HEK293 (cell line): ENCODE results near the gene NDST1.

ENCODE experiments used
- ZFP3 ChIP-seq: fragments of 450-650 bp; formaldehyde crosslinking; IDR thresholded peaks from 2 replicates; pipeline ENCODE4 v1.5.1; 2016; ENCODE audit warnings: low read depth, missing biosample characterization, missing genetic modification characterization
- ZFP37 ChIP-seq: fragments of 450-650 bp; formaldehyde crosslinking; IDR thresholded peaks from 2 replicates; pipeline ENCODE4 v1.5.1; 2016; ENCODE audit warnings: missing biosample characterization, missing genetic modification characterization
- ZNF274 ChIP-seq, 2 experiments: fragments of 200-500 bp in 1 of 2; fragments of 450-650 bp in 1 of 2; sonication (Bioruptor generic) in 1 of 2; formaldehyde crosslinking in 1 of 2; IDR thresholded peaks; 2 replicates each; pipeline versions ENCODE4 v1.5.1 to v1.6.1; 2014 to 2016; ENCODE audit warnings: borderline replicate concordance in 1 of 2, inconsistent platforms in 1 of 2, low read length in 1 of 2, missing biosample characterization in 1 of 2, missing genetic modification characterization in 1 of 2
- ZNF311 ChIP-seq: fragments of 450-650 bp; formaldehyde crosslinking; IDR thresholded peaks from 2 replicates; pipeline ENCODE4 v1.5.1; 2017; ENCODE audit warnings: missing biosample characterization, missing genetic modification characterization, borderline replicate concordance
- TF ChIP-seq, protein P1 (sequence below): fragments of 450-650 bp; formaldehyde crosslinking; IDR thresholded peaks from 2 replicates; pipeline ENCODE4 v1.5.1; 2016; ENCODE audit warnings: missing biosample characterization, missing genetic modification characterization

- TF ChIP-seq, protein P1, sequence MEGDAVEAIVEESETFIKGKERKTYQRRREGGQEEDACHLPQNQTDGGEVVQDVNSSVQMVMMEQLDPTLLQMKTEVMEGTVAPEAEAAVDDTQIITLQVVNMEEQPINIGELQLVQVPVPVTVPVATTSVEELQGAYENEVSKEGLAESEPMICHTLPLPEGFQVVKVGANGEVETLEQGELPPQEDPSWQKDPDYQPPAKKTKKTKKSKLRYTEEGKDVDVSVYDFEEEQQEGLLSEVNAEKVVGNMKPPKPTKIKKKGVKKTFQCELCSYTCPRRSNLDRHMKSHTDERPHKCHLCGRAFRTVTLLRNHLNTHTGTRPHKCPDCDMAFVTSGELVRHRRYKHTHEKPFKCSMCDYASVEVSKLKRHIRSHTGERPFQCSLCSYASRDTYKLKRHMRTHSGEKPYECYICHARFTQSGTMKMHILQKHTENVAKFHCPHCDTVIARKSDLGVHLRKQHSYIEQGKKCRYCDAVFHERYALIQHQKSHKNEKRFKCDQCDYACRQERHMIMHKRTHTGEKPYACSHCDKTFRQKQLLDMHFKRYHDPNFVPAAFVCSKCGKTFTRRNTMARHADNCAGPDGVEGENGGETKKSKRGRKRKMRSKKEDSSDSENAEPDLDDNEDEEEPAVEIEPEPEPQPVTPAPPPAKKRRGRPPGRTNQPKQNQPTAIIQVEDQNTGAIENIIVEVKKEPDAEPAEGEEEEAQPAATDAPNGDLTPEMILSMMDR (tag by site-specific recombination): no peak
- TF ChIP-seq ZFP3 (no peak), ZFP37 (tag by site-specific recombination) (no peak), ZNF274 (IDR thresholded peaks at IDR 0.05; ENCODE audit: low read length) (no peak), ZNF274 (tag by site-specific recombination; IDR thresholded peaks at IDR 0.05; ENCODE audit: borderline replicate concordance) (no peak), ZNF311 (no peak)
Observed at GRCh38 chr5:150464554-150465012, 43.3 kb upstream of the NDST1 start.
